Germinal center (tissue), 1 donor: Measurements from ENCODE around the gene PIGR.
A peak's percentile ranks its signal among the peaks of the same experiment; 100 is the strongest.

Experiments used
- DNase-seq: peaks from one replicate; pipeline ENCODE4 v3.0.0; 2012; ENCODE audit warnings: mixed read lengths, low spot score

PIGR gene

GRCh38 chr1:206909161-206909882, 36.9 kb downstream of the PIGR start:
- peak; percentile 22 for DNase-seq

DNA sequence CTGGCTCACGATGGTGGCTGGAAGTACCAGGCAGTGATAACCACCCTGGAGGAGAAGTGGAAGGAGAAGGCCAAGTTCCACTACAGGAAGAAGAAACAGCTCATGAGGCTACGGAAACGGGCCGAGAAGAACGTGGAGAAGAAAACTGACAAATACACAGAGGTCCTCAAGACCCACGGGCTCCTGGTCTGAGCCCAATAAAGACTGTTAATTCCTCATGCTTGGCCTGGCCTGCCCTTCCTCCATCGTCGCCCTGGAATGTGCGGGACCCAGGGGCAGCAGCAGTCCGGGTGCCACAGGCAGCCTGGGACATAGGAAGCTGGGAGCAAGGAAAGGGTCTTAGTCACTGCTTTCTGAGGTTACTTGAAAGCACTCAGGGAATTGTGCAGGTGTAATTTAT, 38.2 kb downstream of the PIGR start:
- no peak for DNase-seq

DNA sequence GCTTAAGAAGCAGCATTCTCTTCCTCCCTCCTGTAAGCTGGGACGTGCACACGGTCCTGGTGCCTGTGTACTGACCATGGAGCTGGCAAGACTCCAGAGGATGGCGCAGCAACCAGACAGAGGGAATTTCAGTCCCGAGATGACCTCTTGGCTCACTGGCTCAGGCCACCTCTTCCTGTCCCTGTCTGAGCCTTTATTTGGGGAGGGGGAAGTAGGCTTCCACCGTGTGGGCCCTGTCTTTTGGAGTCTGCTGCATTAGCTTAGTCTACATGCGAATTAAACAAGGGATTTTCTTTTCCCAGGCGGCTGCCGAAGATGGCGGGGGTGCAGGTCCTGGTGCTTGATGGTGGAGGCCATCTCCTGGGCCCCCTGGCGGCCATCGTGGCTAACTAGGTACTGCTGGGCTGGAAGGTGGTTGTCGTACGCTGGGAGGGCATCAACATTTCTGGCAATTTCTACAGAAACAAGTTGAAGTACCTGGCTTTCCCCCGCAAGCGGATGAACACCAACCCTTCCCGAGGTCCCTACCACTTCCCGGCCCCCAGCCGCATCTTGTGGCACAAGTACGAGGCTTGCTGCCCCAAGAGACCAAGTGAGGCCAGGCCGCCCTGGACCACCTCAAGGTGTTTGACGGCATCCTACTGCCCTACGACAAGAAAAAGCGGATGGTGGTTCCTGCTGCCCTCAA, 38.8 kb downstream of the PIGR start:
- DNase-seq, result no peak

DNA sequence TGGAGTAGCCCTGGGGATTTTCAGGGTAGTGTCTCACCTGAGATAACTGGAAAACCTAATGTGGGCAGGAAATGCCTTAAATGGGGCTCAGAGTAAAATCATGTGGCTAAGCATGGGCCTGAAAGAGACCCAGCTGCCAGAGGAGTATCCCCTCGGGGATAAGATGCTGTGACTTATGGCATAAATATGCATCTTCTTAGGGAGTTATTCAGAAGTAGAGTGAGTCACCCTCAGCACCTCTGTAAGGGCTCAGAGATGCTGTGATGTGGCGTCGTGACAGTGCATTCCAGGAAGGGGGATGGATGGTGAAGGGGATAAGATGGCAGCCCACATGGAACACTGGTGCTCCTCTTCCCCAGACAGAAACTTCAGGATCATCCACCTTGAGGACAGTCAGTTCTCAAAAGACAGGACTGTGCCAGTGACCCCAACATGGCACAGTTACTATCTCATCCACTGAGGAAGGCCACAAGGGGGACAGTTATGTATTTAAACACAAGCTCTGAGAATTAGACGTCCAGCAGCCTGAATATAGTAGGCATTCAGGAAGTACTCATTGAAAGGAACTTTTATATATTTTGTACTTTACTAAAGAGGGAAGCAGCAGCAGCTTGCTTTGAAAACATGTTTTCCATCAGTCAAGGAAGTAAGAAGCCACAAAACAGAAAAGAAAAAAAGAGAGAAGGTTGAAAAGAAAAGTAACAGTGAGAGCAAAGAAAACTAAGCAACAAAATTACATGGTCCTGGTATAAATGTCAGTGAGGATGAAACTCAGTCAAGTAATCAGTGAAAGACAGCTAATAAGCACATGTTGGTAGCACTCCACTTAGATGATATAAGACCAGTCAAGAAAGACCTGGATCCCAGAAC, 40.7 kb downstream of the PIGR start:
- DNase-seq, result peak; percentile 81

DNA sequence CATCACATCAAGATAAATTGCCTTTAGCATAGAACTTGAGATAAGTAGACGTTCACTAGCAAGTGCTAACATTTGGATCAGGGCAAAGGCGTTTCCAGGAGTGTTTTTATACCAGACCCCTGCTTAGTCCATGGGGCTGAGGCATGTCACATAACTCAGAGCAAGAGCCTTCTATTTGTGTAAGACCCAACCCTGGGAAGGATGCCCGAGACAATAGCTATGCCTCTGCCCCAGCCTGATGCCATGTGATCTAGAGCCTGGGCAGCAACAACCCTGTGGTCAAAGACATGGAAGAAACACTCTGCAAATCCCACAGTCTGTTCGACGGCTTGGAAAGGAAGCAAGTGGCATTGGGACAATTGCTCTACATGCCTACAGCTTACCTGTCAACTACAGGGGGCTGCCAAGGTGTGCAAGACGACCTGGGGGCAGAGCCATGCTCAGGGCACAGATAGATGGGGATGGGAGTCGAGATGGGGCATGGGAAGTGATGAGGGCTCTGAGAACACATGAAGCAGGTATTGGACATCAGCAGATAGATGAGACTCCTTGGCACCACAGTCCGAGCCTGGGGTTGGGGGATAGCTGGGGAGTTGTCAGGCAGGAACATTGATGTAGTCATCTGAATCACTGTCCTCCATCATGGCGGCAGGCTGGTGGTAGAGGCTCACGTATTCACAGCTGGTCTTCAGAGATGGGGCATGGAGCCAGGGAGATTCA, 41.7 kb downstream of the PIGR start:
- DNase-seq, result no peak

DNA sequence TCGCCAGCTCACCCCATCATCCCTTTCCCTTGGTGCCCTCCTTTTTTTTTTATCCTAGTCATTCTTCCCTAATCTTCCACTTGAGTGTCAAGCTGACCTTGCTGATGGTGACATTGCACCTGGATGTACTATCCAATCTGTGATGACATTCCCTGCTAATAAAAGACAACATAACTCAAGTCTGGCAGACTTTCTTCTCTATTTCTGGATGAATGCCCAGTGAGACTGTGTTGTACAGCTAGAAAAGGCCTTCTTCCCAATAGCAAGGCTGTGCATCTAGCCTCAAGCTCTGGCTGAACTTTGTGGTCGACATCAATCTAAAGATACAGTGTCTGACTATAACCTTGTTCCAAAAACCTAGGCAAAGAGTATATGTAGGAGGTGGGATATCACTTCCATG, 42.6 kb downstream of the PIGR start:
- no peak for DNase-seq

DNA sequence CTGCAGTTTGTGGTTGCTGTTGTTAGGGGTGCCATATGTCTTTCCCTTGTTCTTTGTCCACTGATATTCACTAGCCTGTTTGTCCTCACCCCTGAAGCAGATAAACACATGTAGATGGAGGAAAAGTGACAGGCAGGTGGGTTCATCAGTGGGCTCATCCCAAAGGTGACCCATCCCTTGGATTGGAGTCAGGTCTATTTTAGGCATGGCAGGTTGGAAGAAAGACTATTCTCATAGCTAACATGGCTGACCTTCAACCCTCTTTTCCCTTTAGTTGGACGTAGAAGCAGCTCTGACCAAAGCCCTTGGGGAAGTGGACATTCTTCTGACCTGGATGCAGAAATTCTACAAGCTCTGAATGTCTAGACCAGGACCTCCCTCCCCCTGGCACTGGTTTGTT, 43.6 kb downstream of the PIGR start:
- DNase-seq, result no peak

- no peak for DNase-seq
These were observed 44.3 kb downstream of the PIGR start for GRCh38 chr1:206901944-206902343.

GRCh38 chr1:206900149-206900548, 46.1 kb downstream of the PIGR start:
- DNase-seq, result no peak

DNA sequence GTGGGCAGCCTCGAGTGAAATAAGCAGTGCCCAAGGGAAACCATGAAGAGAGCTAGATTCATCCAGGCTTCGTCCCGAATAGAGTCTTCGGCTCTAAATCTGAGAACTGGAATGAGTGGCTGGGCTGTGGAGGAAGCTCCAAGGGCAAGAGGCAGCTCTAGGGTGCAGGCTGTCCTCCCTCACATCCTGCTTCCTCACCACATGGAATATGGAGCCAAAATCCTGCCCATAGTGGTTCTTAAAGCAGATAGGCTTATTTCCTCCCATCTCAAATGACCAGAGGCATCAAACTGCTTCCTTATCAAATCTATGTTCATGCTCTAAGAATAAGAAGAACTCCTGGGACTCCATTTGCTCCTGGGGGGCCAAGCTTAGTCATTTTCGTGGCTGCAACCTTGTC, 46.5 kb downstream of the PIGR start:
- DNase-seq, result no peak

DNA sequence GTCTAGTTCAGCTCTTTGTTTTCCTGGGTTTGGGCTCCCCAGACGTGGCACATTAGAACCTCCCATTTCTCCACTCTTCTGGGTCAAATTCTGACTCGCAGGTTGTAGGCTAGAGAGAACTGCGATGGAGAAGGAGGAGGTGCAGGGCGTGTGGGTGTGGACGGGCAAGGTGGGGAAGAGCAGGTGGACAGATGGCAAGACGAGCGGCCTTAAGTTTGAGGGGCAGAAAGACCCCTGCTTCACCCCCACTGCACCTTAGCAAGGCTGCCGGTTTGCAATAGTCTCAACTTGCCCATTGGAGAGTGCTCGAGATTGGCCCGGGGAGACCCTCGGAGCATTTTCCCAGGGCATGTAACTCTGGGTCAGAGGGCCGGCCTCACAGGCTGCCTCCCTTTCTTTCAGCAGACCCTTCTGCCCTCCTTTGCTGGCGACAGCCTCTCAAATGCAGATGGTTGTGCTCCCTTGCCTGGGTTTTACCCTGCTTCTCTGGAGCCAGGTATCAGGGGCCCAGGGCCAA, 47.3 kb downstream of the PIGR start:
- DNase-seq, result no peak

- DNase-seq, result no peak
These were observed 48.0 kb downstream of the PIGR start for GRCh38 chr1:206898089-206898914.

DNA sequence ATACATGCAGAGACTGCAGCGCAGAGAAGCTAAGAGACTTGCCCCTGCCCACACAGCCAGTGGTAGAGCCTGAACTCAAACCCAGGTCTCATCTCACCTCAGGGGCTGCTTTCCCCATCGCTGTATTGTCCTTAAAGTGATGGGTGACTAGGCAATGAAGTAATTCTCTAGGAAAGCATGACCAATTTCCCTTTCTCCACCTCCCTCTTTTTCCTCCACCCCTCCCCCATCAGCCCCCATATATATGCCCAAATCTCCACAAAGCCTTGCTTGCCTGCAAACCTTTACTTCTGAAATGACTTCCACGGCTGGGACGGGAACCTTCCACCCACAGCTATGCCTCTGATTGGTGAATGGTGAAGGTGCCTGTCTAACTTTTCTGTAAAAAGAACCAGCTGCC, 49.1 kb downstream of the PIGR start, which contains the start of gene IL24:
TSS of gene IL24 (plus strand) at position 269 of the 400 bp plus-strand sequence. CDS start 390 bp downstream, outside the sequence.
- DNase-seq, result no peak

DNA sequence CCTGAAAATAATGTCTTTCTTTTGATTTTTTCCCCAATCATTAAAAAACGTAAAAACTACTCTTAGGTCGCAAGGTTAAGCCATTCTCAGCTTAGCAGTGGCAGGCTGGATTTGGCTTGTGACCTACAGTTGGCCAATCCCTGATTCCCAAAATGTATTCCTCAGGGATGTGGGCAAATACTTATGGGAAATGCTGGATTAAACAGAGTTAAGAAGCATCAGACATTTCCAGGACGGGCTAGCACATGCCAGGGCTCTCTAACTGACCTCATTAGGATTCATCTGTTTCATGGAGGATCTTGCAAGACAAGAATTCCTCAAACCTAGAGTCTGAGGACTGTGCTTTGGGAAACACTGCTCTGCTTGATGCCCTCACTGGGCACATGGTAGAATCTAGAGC, 50.0 kb downstream of the PIGR start:
- no peak for DNase-seq

DNA sequence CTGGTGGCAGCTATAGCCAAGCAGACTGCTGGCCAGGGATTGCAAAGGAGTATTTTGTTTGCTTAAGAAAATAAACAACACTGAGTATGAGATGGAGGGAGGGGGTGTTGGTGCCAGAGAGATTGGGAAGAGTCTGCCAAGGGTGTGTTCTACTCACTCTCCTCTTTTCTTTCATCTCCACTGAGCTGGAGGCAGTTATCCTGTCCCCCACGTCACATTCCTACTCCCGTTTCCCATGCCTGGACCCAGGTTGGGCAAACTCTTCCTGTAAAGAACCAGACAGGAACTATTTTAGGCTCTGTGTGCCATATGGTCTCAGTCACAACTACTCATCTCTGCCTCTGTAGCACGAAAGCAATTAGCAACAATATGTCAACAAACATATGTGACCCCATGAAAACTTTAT, 50.4 kb downstream of the PIGR start:
- no peak for DNase-seq

DNA sequence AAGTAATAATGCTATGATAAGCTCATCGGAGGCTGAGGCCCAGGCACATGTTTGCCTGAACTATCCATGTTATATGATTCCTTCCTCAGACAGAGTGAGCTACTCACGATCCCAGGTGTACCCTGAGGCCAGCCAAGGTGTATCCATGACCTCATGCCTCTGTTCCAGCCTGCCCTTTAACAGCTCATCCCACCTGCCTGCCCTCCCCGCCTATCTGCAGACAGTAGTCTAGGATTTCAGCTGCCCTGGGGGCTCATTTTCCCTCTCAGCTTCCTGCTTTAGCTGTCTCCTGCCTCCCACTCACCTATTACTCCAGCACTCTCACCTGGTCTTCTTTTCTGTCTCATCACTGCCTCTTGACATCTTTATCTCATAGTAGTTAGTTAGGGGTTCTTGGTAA, 50.9 kb downstream of the PIGR start:
- no peak for DNase-seq

GRCh38 chr1:206893380-206893779, 52.9 kb downstream of the PIGR start:
- no peak for DNase-seq

GRCh38 chr1:206892351-206892984, 53.8 kb downstream of the PIGR start:
- DNase-seq, result no peak

- no peak for DNase-seq
These were observed 54.9 kb downstream of the PIGR start for GRCh38 chr1:206891412-206891811.
